GM18505 (cell line): ENCODE measurements around the gene CCT6A.
"Not testable (repeated sequence)": the region's sequence is repeated elsewhere in the genome, so short reads cannot be mapped to it uniquely, and the experiment has no call there.

Experiments
- ATAC-seq: cut with Tn5 transposase; IDR thresholded peaks from one replicate; pipeline ENCODE4 v1.9.1; 2021; ENCODE audit not compliant: unreplicated experiment
- POLR2A ChIP-seq: IDR thresholded peaks from 4 replicates; pipeline ENCODE4 v1.6.1; 2011; ENCODE audit warnings: borderline replicate concordance; ENCODE audit not compliant: insufficient read depth, insufficient read length; ENCODE audit errors: extremely low read depth

The CCT6A gene

DNA sequence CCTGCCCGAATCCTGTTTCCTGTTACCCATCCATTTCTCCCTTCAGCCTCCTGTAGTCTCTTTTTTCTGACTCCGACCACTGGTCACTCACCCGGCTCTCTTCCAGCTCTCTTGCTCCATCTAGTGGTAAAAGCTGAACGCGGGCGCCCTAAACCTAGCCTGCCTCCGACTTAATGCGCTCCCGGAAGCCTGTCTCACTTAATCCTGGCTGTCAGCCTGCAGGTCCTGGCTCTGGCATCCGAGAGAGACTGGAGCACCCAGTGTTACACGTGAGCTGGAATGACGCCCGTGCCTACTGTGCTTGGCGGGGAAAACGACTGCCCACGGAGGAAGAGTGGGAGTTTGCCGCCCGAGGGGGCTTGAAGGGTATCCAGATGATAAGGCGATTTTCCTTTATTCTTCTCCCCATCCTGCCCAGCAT, 22.8 kb downstream of the CCT6A start:
- ATAC-seq, result peak; percentile 81
- no peak for TF ChIP-seq POLR2A

DNA sequence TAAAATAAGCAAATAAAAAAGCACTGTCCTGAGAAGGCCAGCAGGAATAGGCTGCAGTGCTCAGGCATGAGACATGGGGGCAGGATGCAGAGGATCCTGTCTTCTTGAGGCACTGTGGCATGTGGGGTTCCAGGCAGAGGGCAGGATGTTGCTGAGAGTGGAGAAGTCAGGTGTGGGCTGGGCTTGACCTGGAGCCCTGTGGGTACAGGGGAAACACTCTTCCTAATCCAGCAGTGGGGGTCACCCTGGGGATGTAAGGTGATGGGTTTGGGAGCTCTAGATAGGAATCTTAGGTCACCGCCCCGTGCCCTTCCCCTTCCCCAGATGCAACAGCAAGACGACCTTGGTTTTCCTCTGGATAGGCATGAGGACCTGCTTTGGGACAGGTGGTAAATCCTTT, 26.1 kb downstream of the CCT6A start:
- ATAC-seq, result no peak
- TF ChIP-seq POLR2A, result no peak

DNA sequence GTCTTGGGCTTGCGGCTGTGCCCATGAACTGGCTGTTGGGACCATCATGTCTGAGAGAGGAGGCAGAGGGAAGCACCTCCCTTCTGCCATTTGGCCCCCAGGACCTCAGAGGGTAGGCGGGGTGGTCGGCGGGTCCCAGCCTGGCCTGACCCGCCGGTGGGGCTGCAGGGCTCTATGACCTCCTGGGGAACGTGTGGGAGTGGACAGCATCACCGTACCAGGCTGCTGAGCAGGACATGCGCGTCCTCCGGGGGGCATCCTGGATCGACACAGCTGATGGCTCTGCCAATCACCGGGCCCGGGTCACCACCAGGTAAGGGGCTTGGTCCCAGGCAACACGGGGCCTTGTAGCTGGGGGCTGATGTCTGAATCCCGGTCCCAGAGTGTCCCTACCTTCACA, 26.6 kb downstream of the CCT6A start:
- ATAC-seq, result no peak

DNA sequence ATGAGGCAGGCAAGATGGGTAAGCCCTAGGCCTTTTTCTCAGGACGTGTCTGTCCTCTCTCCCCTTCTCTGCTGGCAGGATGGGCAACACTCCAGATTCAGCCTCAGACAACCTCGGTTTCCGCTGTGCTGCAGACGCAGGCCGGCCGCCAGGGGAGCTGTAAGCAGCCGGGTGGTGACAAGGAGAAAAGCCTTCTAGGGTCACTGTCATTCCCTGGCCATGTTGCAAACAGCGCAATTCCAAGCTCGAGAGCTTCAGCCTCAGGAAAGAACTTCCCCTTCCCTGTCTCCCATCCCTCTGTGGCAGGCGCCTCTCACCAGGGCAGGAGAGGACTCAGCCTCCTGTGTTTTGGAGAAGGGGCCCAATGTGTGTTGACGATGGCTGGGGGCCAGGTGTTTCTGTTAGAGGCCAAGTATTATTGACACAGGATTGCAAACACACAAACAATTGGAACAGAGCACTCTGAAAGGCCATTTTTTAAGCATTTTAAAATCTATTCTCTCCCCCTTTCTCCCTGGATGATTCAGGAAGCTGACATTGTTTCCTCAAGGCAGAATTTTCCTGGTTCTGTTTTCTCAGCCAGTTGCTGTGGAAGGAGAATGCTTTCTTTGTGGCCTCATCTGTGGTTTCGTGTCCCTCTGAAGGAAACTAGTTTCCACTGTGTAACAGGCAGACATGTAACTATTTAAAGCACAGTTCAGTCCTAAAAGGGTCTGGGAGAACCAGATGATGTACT, 28.1 kb downstream of the CCT6A start:
- no peak for TF ChIP-seq POLR2A
- ATAC-seq, result no peak

More for the DNA sequence above, 26.6 kb downstream of the CCT6A start:
- TF ChIP-seq POLR2A, result no peak

DNA sequence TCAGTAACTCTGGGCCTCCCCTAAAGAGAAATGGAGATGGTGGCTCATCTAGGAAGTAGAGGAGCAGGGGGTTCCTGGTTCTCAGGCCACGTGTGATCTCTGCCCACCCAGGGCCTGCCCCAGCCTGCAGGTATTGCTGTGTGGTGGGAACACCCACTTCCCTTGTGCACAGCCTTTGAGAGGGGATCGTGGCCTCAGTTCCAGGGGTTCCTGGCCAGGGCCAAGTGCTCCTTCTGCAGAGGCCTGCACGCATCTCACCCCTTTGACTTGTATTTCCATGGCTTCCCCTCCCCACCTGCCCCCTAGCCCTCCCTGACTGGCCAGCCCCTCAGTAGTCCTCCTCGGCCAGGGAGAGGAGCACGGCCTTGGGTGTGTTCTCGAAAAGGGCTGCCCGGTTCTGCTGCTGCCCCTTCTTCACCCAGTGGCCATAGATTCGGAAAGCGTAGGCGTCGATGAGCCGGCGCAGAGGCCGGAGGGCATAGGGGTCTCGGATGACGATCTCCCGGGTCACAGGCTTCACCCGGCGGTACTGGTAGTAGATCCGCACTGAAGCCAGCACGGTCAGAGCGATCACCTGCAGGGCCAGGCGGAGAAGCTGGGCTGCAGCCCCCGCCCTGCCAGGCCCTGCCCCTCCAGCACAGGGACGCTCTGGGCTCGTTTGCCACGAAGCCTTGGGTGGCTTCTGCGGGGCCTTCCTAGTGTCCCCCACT, 29.3 kb downstream of the CCT6A start:
- ATAC-seq, result not testable (repeated sequence)

DNA sequence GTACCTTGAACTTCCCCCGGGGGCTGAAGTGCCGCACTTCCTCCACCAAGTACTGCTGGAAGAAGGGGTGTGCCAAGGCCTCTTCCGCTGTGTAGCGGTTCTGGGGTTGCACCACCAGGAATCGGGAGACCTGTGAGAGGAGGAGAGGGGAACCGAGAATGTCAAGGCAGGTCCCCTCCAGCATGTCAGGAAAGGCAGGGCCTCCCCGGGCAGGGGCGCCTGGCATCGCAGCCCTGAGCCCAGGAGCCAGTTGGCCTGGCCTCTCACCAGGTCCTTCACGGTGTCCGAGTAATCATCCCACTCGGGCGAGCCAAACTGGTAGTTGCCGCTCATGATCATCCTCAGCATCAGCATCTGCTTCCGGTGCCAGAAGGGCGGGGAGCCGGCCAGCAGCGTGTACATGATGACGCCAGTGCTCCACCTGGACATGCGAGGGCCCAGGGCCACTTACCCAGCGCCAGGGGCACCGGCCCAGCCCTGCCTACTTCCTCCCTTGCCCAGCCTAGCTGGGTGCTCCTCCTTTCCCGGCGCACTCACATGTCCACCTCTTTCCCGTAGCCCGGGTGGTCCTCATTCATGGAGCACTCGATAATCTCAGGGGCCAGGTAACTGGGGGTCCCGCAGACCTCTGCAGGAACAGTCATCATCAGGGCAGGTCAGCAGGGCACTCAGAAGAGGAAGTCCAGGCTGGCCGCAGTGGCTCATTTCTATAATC, 30.2 kb downstream of the CCT6A start:
- no peak for TF ChIP-seq POLR2A
- no peak for ATAC-seq

DNA sequence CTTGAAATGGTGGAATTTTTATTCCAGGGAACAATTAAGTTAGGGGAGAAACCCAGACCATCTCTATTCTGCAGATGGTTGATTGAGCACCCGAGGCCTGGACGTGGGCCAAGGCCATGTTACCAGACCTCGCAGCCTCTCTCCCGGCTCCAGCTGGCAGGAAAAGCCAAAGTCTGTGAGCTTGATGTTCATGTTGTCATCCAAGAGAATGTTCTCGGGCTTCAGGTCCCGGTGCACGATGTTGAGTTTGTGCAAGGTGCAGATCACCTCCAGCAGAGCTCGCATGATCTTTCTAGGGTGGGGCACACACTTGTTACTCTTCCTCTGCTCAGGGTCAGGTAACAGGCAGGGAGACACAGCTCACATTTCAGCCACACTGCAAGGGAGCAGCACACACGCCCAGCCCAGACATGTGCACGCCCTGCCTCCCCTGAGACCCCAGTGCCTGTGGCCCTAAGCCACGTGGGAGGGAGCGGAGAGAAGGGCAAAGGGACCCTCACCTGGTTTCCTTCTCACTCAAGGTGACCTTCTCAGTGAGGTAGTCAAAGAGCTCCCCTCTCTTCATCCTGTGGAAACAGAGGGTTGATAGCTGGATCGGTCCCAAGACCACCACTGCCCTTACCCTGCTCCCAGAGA, 31.7 kb downstream of the CCT6A start:
- ATAC-seq, result no peak
- TF ChIP-seq POLR2A, result no peak

DNA sequence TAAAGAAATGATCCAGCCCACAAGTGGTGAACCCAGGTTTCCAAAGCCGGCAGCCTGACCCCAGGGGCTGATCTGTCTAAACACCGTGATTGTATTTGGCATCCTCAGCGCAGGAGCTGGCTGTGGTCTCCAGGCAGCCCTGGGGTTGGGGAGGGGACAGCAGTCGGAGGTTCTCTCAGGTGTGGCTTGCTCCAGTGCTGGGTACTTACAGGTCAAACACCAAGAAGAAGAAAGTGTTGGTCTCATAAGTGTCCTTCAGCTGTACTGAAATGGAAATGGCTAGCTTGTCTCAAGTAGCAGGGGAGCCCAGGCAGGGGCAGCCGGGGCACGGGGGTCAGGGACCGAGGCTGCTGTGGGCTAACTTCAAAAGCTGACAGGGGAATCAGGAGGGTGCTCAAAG, 35.2 kb downstream of the CCT6A start:
- ATAC-seq, result no peak
- TF ChIP-seq POLR2A, result no peak

DNA sequence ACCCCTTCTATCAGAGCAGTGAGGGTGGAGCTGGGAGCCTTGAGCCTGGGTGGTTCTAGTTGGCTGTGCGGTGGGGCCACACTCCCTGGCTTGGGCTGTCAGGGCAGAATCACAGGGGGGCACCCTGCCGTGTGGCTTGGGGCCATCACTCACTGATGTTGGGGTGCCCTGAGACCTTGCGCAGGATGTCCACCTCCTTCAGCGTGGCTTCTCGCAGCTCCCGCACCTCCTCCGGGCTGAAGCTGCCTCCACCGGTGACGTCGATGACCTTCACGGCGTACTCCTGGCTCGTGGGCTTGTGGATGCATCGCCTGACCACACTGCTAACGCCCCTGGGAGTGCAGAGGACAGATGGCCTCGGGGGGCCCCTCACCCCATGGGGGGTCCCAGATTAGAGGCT, 35.9 kb downstream of the CCT6A start:
- ATAC-seq, result no peak
- TF ChIP-seq POLR2A, result no peak

DNA sequence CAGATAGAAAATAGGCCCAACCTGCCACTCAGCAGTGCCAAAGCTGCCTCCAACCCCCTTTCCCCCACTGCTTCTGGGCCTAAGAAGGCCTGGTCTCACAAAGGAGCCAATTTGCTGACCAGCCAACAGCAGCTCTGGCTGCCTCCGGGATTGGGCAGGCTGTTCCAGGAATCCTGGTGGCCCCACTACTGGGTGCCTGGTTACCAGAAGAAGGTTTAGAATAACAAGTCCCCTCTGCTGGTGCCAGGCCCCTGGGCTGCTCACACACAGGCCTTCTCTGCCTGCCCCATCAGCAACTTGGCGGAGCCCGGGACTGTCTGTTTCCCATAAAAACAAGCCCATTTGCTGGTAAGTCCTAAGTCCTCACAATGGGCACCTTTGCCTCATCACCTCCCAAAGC, 40.0 kb downstream of the CCT6A start:
- ATAC-seq, result no peak

DNA sequence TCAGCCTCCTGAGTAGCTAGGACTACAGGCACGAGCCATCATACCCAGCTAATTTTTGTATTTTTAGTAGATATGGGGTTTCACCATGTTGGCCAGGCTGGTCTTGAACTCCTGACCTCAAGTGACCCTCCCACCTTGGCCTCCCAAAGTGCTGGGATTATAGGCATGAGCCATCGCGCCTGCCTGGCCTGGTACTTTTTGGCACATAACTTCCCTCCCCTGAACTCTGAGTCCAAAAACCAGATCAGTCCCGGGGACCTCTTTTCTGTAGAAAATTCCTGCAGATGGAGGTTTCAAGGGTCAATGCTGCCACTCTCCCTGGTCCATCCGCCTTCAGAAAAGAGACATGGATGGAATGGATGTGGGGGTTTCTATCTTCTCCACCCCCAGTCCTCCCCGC, 40.8 kb downstream of the CCT6A start:
- not testable (repeated sequence) for ATAC-seq

More for the DNA sequence above, 40.0 kb downstream of the CCT6A start:
- no peak for TF ChIP-seq POLR2A

DNA sequence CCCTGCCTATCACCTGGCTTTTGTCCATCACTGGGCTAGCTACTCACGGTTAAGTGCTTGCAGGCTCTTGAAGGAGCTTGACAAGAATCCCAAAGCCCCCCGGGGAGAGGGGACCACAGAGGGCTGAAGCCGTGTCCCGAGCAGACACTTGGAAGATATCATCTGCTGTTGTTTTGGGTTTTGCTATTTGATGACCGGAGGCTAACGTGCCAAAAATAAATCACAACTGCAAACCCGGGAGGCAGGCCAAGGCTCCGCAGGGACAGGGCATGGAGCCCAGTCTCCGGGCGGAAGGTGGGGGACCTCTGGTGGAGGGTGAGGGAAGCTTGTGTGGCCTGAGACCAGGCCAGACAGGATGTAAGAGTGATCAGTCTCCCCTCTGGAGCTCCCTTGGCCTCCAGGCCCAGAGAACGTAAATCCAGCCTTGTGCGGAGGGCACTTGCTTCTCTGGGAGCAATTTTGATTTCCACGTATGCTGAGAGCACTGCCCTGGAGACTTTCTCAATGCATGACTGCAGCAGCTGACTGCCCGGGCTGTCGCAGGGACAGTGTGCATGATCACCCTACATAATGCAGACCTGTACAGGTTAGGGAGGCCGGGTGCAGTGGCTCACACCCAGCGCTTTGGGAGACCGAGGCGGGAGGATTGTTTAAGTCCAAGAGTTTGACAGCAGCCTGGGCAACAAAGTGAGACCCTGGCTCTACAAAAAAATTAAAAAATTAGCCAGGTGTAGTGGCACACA, 41.4 kb downstream of the CCT6A start, which contains the start of gene PHKG1:
PHKG1 (minus strand) TSS at position 164 of the 743 bp plus-strand sequence. CDS start 4,011 bp downstream, outside the sequence.
- ATAC-seq, result no peak
- no peak for TF ChIP-seq POLR2A

DNA sequence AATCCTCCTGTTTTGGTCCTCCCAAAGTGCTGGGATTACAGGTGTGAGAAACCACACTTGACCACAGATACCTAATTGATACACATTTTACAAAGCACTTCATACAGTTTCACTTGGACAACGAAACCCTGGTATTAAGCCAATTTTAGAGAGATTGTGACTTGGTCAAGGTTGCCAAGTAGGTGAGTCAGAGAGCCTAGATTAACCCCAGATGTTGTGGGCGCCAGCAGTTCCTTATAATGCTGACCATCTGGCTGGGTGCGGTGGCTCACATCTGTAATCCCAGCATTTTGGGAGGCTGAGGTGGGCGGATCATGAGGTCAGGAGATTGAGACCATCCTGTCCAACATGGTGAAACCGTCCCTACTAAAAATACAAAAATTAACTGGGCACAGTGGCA, 46.1 kb downstream of the CCT6A start:
- no peak for ATAC-seq
- TF ChIP-seq POLR2A, result no peak

DNA sequence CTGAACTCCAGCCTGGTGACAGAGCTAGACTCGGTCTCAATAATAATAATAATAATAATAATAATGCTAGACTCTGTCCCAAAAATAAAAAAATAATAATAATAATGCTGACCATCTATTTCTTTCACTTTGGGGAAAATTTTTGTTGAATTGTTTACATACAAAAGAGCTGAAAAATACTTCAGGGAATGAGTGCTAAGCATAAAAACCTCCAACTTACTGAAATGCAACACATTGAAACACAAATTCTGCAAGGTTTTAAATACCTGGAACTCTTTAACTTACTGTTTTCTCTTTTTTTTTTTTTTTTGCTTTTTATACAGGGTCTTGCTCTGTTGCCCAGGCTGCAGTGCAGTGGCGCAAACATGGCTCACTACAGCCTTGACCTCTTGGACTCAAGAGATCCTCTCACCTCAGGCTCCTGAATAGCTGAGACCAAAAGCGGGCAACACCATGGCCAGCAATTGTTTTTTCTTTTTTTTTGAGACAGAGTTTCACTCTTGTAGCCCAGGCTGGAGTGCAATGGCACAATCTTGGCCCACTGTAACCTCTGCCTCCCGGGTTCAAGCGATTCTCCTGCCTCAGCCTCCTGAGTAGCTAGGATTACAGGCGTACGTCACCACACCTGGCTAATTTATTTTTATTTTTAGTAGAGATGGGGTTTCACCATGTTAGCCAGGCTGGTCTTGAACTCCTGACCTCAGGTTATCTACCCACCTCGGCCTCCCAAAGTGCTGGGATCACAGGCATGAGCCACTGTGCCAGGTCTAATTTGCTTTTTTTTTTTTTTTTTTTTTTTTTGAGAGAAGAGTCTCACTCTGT, 46.8 kb downstream of the CCT6A start:
- not testable (repeated sequence) for ATAC-seq
